SK-N-SH (cell line): Measurements from ENCODE around the gene MBP. TPM values are rescaled to one million over a fixed set of nuclear protein-coding genes. Genes with fewer than 3 reads are reported as not detected.

Experiments
- CTCF ChIA-PET: fragments of 300-600, 350-600 bp; formaldehyde crosslinking; extraction: SDS; loops from one replicate; lab custom pipeline; 2021; lab: Yijun Ruan, JAX
- POLR2A ChIA-PET: fragments of 350-600 bp; sonication (Branson Sonifier 250); formaldehyde crosslinking; extraction: SDS; loops from one replicate; lab custom pipeline; 2020; ENCODE audit warnings: antibody characterized with exemption, inconsistent platforms; lab: Yijun Ruan, JAX
- DNase-seq: peaks from one replicate; pipeline ENCODE4 v3.0.0; 2012
- H2AFZ ChIP-seq: fragments of 200-600 bp; sonication (generic); 2 replicates; pipeline ENCODE4 v1.8.1; 2016; ENCODE audit warnings: antibody characterized with exemption, mild to moderate bottlenecking, low read depth
- H3F3A ChIP-seq: fragments of 200-600 bp; sonication (generic); replicated peaks from 2 replicates; pipeline ENCODE3; 2016; ENCODE audit warnings: antibody characterized with exemption, mild to moderate bottlenecking; ENCODE audit not compliant: insufficient read depth
- H3K27ac ChIP-seq, 2 experiments: fragments of 200-500 bp in 1 of 2; fragments of 200-600 bp in 1 of 2; sonication (Bioruptor generic) in 1 of 2; sonication (generic), shearing (Covaris generic) in 1 of 2; 2 replicates each; pipeline versions ENCODE4 v1.5.1 to v1.6.1; 2014 to 2016; ENCODE audit warnings: low read depth in 2 of 2, inconsistent platforms in 1 of 2, low read length in 1 of 2, mild to moderate bottlenecking in 1 of 2, mixed read lengths in 1 of 2
- H3K27me3 ChIP-seq: fragments of 200-600 bp; sonication (generic), shearing (Covaris generic); 2 replicates; pipeline ENCODE4 v1.6.1; 2016; ENCODE audit warnings: mixed run types; ENCODE audit not compliant: insufficient read depth
- H3K36me3 ChIP-seq, 2 experiments: fragments of 200-500 bp in 1 of 2; fragments of 200-600 bp in 1 of 2; sonication (Bioruptor generic) in 1 of 2; sonication (generic) in 1 of 2; replicated peaks in 1 of 2; 2 replicates each; pipeline versions ENCODE3 to v1.5.1; 2014 to 2016; ENCODE audit warnings: low read length in 1 of 2, mild to moderate bottlenecking in 1 of 2; ENCODE audit not compliant: insufficient read depth in 2 of 2, control insufficient read depth in 1 of 2
- H3K4me1 ChIP-seq, 2 experiments: fragments of 200-500 bp in 1 of 2; fragments of 200-600 bp in 1 of 2; sonication (Bioruptor generic) in 1 of 2; sonication (generic), shearing (Covaris generic) in 1 of 2; 2 replicates each; pipeline versions ENCODE4 v1.5.1 to v1.6.1; 2014 to 2016; ENCODE audit warnings: low read depth in 1 of 2, low read length in 1 of 2, mixed run types in 1 of 2; ENCODE audit not compliant: insufficient read depth in 2 of 2, control insufficient read depth in 1 of 2
- H3K4me2 ChIP-seq: fragments of 200-600 bp; sonication (generic), shearing (Covaris generic); 2 replicates; pipeline ENCODE4 v1.6.1; 2017; ENCODE audit warnings: mixed run types
- H3K4me3 ChIP-seq, 2 experiments: fragments of 200-500 bp in 1 of 2; fragments of 200-600 bp in 1 of 2; sonication (Bioruptor generic) in 1 of 2; sonication (generic), shearing (Covaris generic) in 1 of 2; 2 replicates each; pipeline versions ENCODE4 v1.5.1 to v1.8.1; 2014 to 2016; ENCODE audit warnings: low read depth in 2 of 2, inconsistent platforms in 1 of 2, low read length in 1 of 2, mild to moderate bottlenecking in 1 of 2, mixed read lengths in 1 of 2, moderate library complexity in 1 of 2
- H3K79me2 ChIP-seq: fragments of 200-600 bp; sonication (generic); 2 replicates; pipeline ENCODE4 v1.8.1; 2017; ENCODE audit warnings: mild to moderate bottlenecking; ENCODE audit not compliant: insufficient read depth
- H3K9ac ChIP-seq: fragments of 200-600 bp; sonication (generic); 2 replicates; pipeline ENCODE4 v1.6.1; 2017; ENCODE audit warnings: mixed run types
- H3K9me2 ChIP-seq: fragments of 200-600 bp; sonication (generic); 2 replicates; pipeline ENCODE4 v1.6.1; 2017; ENCODE audit warnings: mixed run types
- H3K9me3 ChIP-seq: fragments of 200-600 bp; sonication (generic); 2 replicates; pipeline ENCODE4 v1.6.1; 2017; ENCODE audit warnings: mixed run types, mild to moderate bottlenecking, moderate library complexity
- H4K20me1 ChIP-seq: fragments of 200-600 bp; sonication (generic); 2 replicates; pipeline ENCODE4 v1.6.1; 2017; ENCODE audit warnings: mild to moderate bottlenecking, mixed run types; ENCODE audit not compliant: insufficient read depth
- ELF1 ChIP-seq: IDR thresholded peaks from 2 replicates; pipeline ENCODE4 v1.4.0; 2012
- GATA2 ChIP-seq: sonication (generic); formaldehyde crosslinking; IDR thresholded peaks from 2 replicates; pipeline ENCODE4 v1.5.0; 2020; ENCODE audit warnings: mild to moderate bottlenecking, missing genetic modification reagents
- IRF3 ChIP-seq: fragments of 150-350 bp; IDR thresholded peaks from 2 replicates; pipeline ENCODE4 v1.6.1; 2016; ENCODE audit warnings: mild to moderate bottlenecking, low read depth, low read length
- MAX ChIP-seq: IDR thresholded peaks from 2 replicates; pipeline ENCODE4 v1.4.0; 2012; ENCODE audit warnings: low read depth
- NFIC ChIP-seq: IDR thresholded peaks from 2 replicates; pipeline ENCODE4 v1.4.0; 2012; ENCODE audit warnings: borderline replicate concordance
- PBX3 ChIP-seq: IDR thresholded peaks from 2 replicates; pipeline ENCODE4; 2012
- POLR2AphosphoS5 ChIP-seq: IDR thresholded peaks from 2 replicates; pipeline ENCODE4 v1.6.1; 2012; ENCODE audit warnings: low read depth, low read length
- REST ChIP-seq: IDR thresholded peaks from 2 replicates; pipeline ENCODE4 v1.6.1; 2012; ENCODE audit warnings: mild to moderate bottlenecking, low read depth, low read length, moderate library complexity
- TCF12 ChIP-seq: IDR thresholded peaks from 2 replicates; pipeline ENCODE4 v1.4.0; 2012
- USF2 ChIP-seq: fragments of 150-350 bp; IDR thresholded peaks from 2 replicates; pipeline ENCODE4 v1.6.1; 2017; ENCODE audit warnings: antibody characterized with exemption, low read length, low read depth, borderline replicate concordance
- WGBS: methylation state at CpG from one replicate; pipeline ENCODE4 v1.1.6; 2017; ENCODE audit warnings: low lambda C conversion rate; 5-methylcytosine and 5-hydroxymethylcytosine counted together
- polyA plus RNA-seq, 3 experiments: library from polyadenylated mRNA; depleted of rRNA; stranded (reverse); fragments of >200 nt; gene quantifications; 2 replicates each; pipeline ENCODE4 v1.2.3, GENCODE V29; 2012

The MBP gene
- polyA plus RNA-seq, 1 of the 3 experiments (the other 2 are of a cell fraction) = 1.6 TPM

- no peak for TF ChIP-seq REST
- no peak for TF ChIP-seq USF2
These were observed 42.8 kb downstream of the MBP start (continued) for GRCh38 chr18:77089723-77090285.

- CTCF ChIA-PET = interaction anchor here (0.7 kb wide), 1 partner anchor 11 kb away, joined by 3 read pairs; no protein-coding TSS in a partner anchor
- Histone ChIP-seq H3K4me1 (peaks cover 0 to 7% of the 10 kb centered on the region in 2 experiments; a peak in 1 of 4 replicates), H4K20me1 (no peaks in the 10 kb centered on the region), H3K27ac (no peak overlapping the region), H3K36me3 (no peaks in the 10 kb centered on the region), H3K4me2 (no peak overlapping the region), H2AFZ (no peak overlapping the region), H3K9ac (no peak overlapping the region), H3K9me3 (no peaks in the 10 kb centered on the region), H3K27me3 (no peaks in the 10 kb centered on the region), H3K79me2 (no peaks in the 10 kb centered on the region), H3K9me2 (no peaks in the 10 kb centered on the region), H3K4me3 (no peak overlapping the region), H3F3A (peaks cover 5% of the 10 kb centered on the region)
- POLR2A ChIA-PET = no interaction called here
- WGBS = 88% methylated on average over 8 of the region's 14 CpGs
- TF ChIP-seq POLR2AphosphoS5 (no peak), TCF12 (peak; percentile 19; the same call in 1 of the 2 replicates)
- no peak for DNase-seq
These were observed 43.4 kb downstream of the MBP start for GRCh38 chr18:77088963-77089722.

- POLR2A ChIA-PET = no interaction called here
- H3K4me3 ChIP-seq = no peak overlapping the region
- TF ChIP-seq MAX = no peak
- no peak for TF ChIP-seq GATA2
- no peak for TF ChIP-seq PBX3
- TF ChIP-seq ELF1 = no peak
- TF ChIP-seq REST = no peak
- TF ChIP-seq NFIC = no peak
- TF ChIP-seq IRF3 = no peak
These were observed 45.0 kb downstream of the MBP start for GRCh38 chr18:77087393-77088141.

More at GRCh38 chr18:77087393-77088141, 45.0 kb downstream of the MBP start:
- H2AFZ ChIP-seq = no peak overlapping the region
- CTCF ChIA-PET = no interaction called here
- H4K20me1 ChIP-seq = no peaks in the 10 kb centered on the region
- no peaks in the 10 kb centered on the region for H3K27me3 ChIP-seq
- no peak for DNase-seq
- H3K79me2 ChIP-seq = no peaks in the 10 kb centered on the region
- no peaks in the 10 kb centered on the region for H3K9me3 ChIP-seq
- H3K4me2 ChIP-seq = no peak overlapping the region
- peaks cover 5% of the 10 kb centered on the region for H3F3A ChIP-seq
- peaks cover 0 to 7% of the 10 kb centered on the region in 2 experiments; a peak in 1 of 4 replicates for H3K4me1 ChIP-seq
- WGBS = 92% methylated on average over 35 of the region's 55 CpGs
- no peaks in the 10 kb centered on the region for H3K36me3 ChIP-seq
- no peak overlapping the region for H3K9ac ChIP-seq
- no peak overlapping the region for H3K27ac ChIP-seq
- H3K9me2 ChIP-seq = no peaks in the 10 kb centered on the region
